Neural progenitor cell (in vitro differentiated cells): Measurements from ENCODE around the gene CD2BP2. TPM values are rescaled to one million over a fixed set of nuclear protein-coding genes. Genes with fewer than 3 reads are reported as not detected.
"Not testable (repeated sequence)": the region's sequence is repeated elsewhere in the genome, so short reads cannot be mapped to it uniquely, and the experiment has no call there.

Source experiments
- DNase-seq: peaks from one replicate; pipeline ENCODE4 v3.0.0-alpha.2; 2016; ENCODE audit warnings: low spot score
- H2AFZ ChIP-seq: fragments of 200-600 bp; sonication (generic); replicated peaks from 2 replicates; pipeline ENCODE4 v1.6.1; 2016; ENCODE audit warnings: antibody characterized with exemption
- H3F3A ChIP-seq: fragments of 200-600 bp; sonication (generic); 2 replicates; pipeline ENCODE4 v1.6.1; 2016; ENCODE audit warnings: antibody characterized with exemption, low read depth
- H3K27ac ChIP-seq: fragments of 200-600 bp; sonication (generic); 2 replicates; pipeline ENCODE4 v1.5.1; 2016; ENCODE audit warnings: mild to moderate bottlenecking
- H3K27me3 ChIP-seq: fragments of 200-600 bp; sonication (generic); 2 replicates; pipeline ENCODE4 v1.6.1; 2016; ENCODE audit warnings: mild to moderate bottlenecking, moderate library complexity
- H3K36me3 ChIP-seq: fragments of 200-600 bp; sonication (generic); 2 replicates; pipeline ENCODE4 v1.5.1; 2016
- H3K4me1 ChIP-seq: fragments of 200-600 bp; sonication (generic); 2 replicates; pipeline ENCODE4 v1.6.1; 2016; ENCODE audit warnings: mixed run types
- H3K4me2 ChIP-seq: fragments of 200-600 bp; sonication (generic); 2 replicates; pipeline ENCODE4 v1.6.1; 2016
- H3K4me3 ChIP-seq: fragments of 200-600 bp; sonication (generic); 2 replicates; pipeline ENCODE4 v1.5.1; 2016
- H3K79me2 ChIP-seq: fragments of 200-600 bp; sonication (generic); 2 replicates; pipeline ENCODE4 v1.6.1; 2016; ENCODE audit warnings: low read depth
- H3K9ac ChIP-seq: fragments of 200-600 bp; sonication (generic); 2 replicates; pipeline ENCODE4 v1.6.1; 2016
- H3K9me3 ChIP-seq: fragments of 200-600 bp; sonication (generic); 2 replicates; pipeline ENCODE4 v1.5.1; 2016; ENCODE audit warnings: low read depth
- H4K20me1 ChIP-seq: fragments of 200-600 bp; sonication (generic); 2 replicates; pipeline ENCODE4 v1.6.1; 2016; ENCODE audit warnings: low read depth
- H3K27ac Mint-ChIP-seq: 3 replicates; pipeline ENCODE4 v1.8.0; 2021; ENCODE audit warnings: mixed read lengths
- H3K27me3 Mint-ChIP-seq: 2 replicates; pipeline ENCODE4 v1.8.0; 2022; ENCODE audit warnings: low read depth, mild to moderate bottlenecking, inconsistent platforms, moderate library complexity, mixed read lengths; ENCODE audit not compliant: insufficient read depth
- H3K36me3 Mint-ChIP-seq: 3 replicates; pipeline ENCODE4 v1.8.0; 2021; ENCODE audit warnings: mixed read lengths
- H3K4me1 Mint-ChIP-seq: 3 replicates; pipeline ENCODE4 v1.8.0; 2021; ENCODE audit warnings: mixed read lengths
- H3K4me3 Mint-ChIP-seq: 3 replicates; pipeline ENCODE4 v1.8.0; 2021; ENCODE audit warnings: mild to moderate bottlenecking, moderate library complexity, mixed read lengths
- H3K9me3 Mint-ChIP-seq: 3 replicates; pipeline ENCODE4 v1.8.0; 2020; ENCODE audit warnings: mixed read lengths
- CTCF ChIP-seq: fragments of 200-600 bp; sonication (generic); IDR thresholded peaks from 2 replicates; pipeline ENCODE4 v1.5.1; 2017; ENCODE audit warnings: antibody characterized with exemption, mild to moderate bottlenecking
- EZH2 ChIP-seq: fragments of 200-600 bp; sonication (generic); IDR thresholded peaks from 2 replicates; pipeline ENCODE4 v1.6.1; 2017; ENCODE audit warnings: antibody characterized with exemption, mild to moderate bottlenecking, moderate library complexity
- EZH2phosphoT487 ChIP-seq: fragments of 200-600 bp; sonication (generic); IDR thresholded peaks from 2 replicates; pipeline ENCODE4 v1.6.1; 2017; ENCODE audit warnings: antibody characterized with exemption
- total RNA-seq: library from RNA; depleted of rRNA; stranded (reverse); fragments of >200 nt; gene quantifications from 2 replicates; pipeline ENCODE4 v1.2.3, GENCODE V29; 2015; ENCODE audit warnings: low replicate concordance

Gene CD2BP2
- total RNA-seq, 1 donor from 2014 or later, result 30.4 TPM

- H3K27ac Mint-ChIP-seq, result no peak overlapping the region
- H2AFZ ChIP-seq, result no peak overlapping the region
Observed at GRCh38 chr16:30340621-30341020, 14.5 kb downstream of the CD2BP2 start.

GRCh38 chr16:30338715-30339114 is 16.4 kb downstream of the CD2BP2 start:
- not testable (repeated sequence) for H3K9ac ChIP-seq, H3K4me1 Mint-ChIP-seq, H3K4me3 ChIP-seq, H3K27ac Mint-ChIP-seq, H3K27me3 Mint-ChIP-seq, H3K9me3 Mint-ChIP-seq, H3K9me3 ChIP-seq, H3K36me3 ChIP-seq, H3K4me3 Mint-ChIP-seq, H4K20me1 ChIP-seq, H3K36me3 Mint-ChIP-seq, H3K4me2 ChIP-seq, H3K27ac ChIP-seq, DNase-seq, H3F3A ChIP-seq, H3K27me3 ChIP-seq, H3K79me2 ChIP-seq, H2AFZ ChIP-seq, H3K4me1 ChIP-seq

More at GRCh38 chr16:30340621-30341020, 14.5 kb downstream of the CD2BP2 start:
- H3K4me3 ChIP-seq, result no peak overlapping the region
- Mint-ChIP-seq H3K4me3 (no peak overlapping the region), H3K36me3 (no peaks in the 10 kb centered on the region), H3K4me1 (peaks cover 4% of the 10 kb centered on the region), H3K27me3 (peaks cover 6% of the 10 kb centered on the region), H3K9me3 (no peaks in the 10 kb centered on the region)
- H3K9ac ChIP-seq, result no peak overlapping the region
- H3K9me3 ChIP-seq, result no peaks in the 10 kb centered on the region
- no peaks in the 10 kb centered on the region for H3K79me2 ChIP-seq
- no peaks in the 10 kb centered on the region for H4K20me1 ChIP-seq
- no peaks in the 10 kb centered on the region for H3K4me1 ChIP-seq
- H3K27ac ChIP-seq, result no peak overlapping the region
- no peaks in the 10 kb centered on the region for H3K36me3 ChIP-seq
- no peak for DNase-seq
- no peaks in the 10 kb centered on the region for H3K27me3 ChIP-seq
- H3F3A ChIP-seq, result peaks cover 5% of the 10 kb centered on the region
- TF ChIP-seq CTCF (no peak), EZH2 (no peak), EZH2phosphoT487 (no peak)
- H3K4me2 ChIP-seq, result no peak overlapping the region

DNA sequence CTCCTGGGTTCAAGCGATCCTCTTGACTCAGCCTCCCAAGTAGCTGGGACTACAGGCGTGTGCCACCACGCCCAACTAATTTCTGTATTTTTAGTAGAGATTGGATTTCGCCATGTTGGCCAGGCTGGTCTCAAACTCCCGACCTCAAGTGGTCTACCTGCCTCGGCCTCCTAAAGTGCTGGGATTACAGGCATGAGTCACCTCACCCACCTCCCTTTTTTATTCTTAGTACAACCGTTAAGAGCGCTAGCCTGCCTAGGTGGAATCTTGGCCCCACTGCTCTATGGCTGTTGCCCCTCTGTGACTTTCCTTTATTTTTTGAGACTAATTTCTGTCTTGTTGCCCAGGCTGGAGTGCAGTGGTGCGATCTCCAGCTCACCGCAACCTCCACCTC is 17.1 kb downstream of the CD2BP2 start:
- not testable (repeated sequence) for H3K27me3 Mint-ChIP-seq, H3K4me3 Mint-ChIP-seq, H3K4me2 ChIP-seq, H3K36me3 ChIP-seq, H2AFZ ChIP-seq, H3K4me1 ChIP-seq, H3K36me3 Mint-ChIP-seq, H3K27ac ChIP-seq, H3K27ac Mint-ChIP-seq, H4K20me1 ChIP-seq, H3K9me3 ChIP-seq, H3F3A ChIP-seq, H3K9me3 Mint-ChIP-seq, H3K9ac ChIP-seq, H3K27me3 ChIP-seq, H3K4me3 ChIP-seq, DNase-seq
- peaks cover 10% of the 10 kb centered on the region for H3K4me1 Mint-ChIP-seq
- H3K79me2 ChIP-seq, result peaks cover 14% of the 10 kb centered on the region

DNA sequence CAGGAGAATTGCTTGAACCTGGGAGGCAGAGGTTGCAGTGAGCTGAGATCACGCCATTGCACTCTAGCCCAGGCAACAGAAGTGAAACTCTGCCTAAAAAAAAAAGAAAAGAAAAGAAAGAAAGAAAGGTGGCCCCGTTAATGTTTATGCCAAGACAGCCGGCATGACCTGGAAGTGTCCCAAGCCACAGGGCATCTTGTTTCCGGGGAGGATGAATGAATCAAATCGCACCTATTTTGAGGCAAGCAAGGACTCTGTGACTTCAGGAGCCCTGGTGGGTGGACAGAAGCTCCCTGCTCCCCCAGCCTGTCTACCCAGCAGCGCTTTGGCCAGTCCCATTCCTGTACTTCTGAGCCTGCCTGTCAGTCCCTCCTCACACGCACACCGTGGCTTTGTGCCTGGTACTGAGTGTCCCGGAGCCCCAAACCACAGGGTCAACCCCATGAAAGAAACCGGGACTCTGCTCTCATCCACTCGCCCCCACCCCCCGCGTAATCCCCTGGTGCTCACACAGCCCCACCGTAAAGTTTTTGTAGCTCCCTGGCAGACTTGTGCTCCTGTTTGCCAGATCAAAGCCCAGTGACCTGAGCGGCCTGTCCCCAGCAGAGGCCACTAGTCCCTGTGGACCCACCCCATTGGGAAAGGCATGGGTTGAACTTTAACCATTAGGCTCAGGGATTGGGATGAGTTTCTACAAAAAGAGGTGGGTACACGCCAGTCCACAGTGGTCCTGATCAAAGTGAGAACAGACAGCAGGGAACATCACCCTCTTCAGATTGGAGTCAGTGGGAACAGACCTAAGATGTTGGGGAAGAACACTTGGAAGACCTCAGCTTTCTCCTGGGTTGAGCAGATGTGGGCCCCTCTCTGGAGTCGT is 19.3 kb downstream of the CD2BP2 start:
- no peaks in the 10 kb centered on the region for H3K36me3 ChIP-seq
- peaks cover 8% of the 10 kb centered on the region for H3F3A ChIP-seq
- Mint-ChIP-seq H3K4me1 (peaks cover 13% of the 10 kb centered on the region), H3K4me3 (peak overlapping the region; percentile 81), H3K27me3 (peaks cover 8% of the 10 kb centered on the region), H3K9me3 (no peaks in the 10 kb centered on the region), H3K36me3 (peaks cover 2% of the 10 kb centered on the region), H3K27ac (peak overlapping the region; percentile 66)
- no peak overlapping the region for H2AFZ ChIP-seq
- TF ChIP-seq EZH2, result no peak
- TF ChIP-seq EZH2phosphoT487, result no peak
- no peak for TF ChIP-seq CTCF
- DNase-seq, result no peak
- H3K27me3 ChIP-seq, result no peaks in the 10 kb centered on the region
- H3K4me3 ChIP-seq, result peak overlapping the region; percentile 88
- H3K27ac ChIP-seq, result no peak overlapping the region
- H3K9ac ChIP-seq, result no peak overlapping the region
- peaks cover 34% of the 10 kb centered on the region for H3K79me2 ChIP-seq
- H3K4me2 ChIP-seq, result peak overlapping the region; percentile 39
- no peaks in the 10 kb centered on the region for H3K4me1 ChIP-seq
- no peaks in the 10 kb centered on the region for H4K20me1 ChIP-seq
- no peaks in the 10 kb centered on the region for H3K9me3 ChIP-seq

GRCh38 chr16:30335028-30335597 is 20.0 kb downstream of the CD2BP2 start:
- H3K36me3 Mint-ChIP-seq, H3K27me3 Mint-ChIP-seq, H4K20me1 ChIP-seq, H3K4me1 ChIP-seq, H3K27ac Mint-ChIP-seq, H3K9me3 ChIP-seq, H3K36me3 ChIP-seq, H3K9me3 Mint-ChIP-seq, H3K27me3 ChIP-seq, H3F3A ChIP-seq: not testable (repeated sequence)
- H3K4me3 ChIP-seq, result peak overlapping the region; percentile 88
- H3K4me2 ChIP-seq, result peak overlapping the region; percentile 71
- Mint-ChIP-seq H3K4me1 (peaks cover 13% of the 10 kb centered on the region), H3K4me3 (peak overlapping the region; percentile 81)
- peak; percentile 92 for DNase-seq
- peak overlapping the region; percentile 95 for H3K27ac ChIP-seq
- peak overlapping the region; percentile 89 for H2AFZ ChIP-seq
- H3K9ac ChIP-seq, result peak overlapping the region; percentile 66
- peaks cover 42% of the 10 kb centered on the region for H3K79me2 ChIP-seq

- peak overlapping the region; percentile 99 for H3K4me3 Mint-ChIP-seq
- not testable (repeated sequence) for H3K9me3 Mint-ChIP-seq, H3K4me1 ChIP-seq, H3K9ac ChIP-seq, H3K27me3 ChIP-seq, H3F3A ChIP-seq, H3K9me3 ChIP-seq, H4K20me1 ChIP-seq, H3K36me3 ChIP-seq, H3K36me3 Mint-ChIP-seq, H3K27me3 Mint-ChIP-seq
- peak overlapping the region; percentile 71 for H3K4me2 ChIP-seq
- peaks cover 13% of the 10 kb centered on the region for H3K4me1 Mint-ChIP-seq
- H3K27ac Mint-ChIP-seq, result peak overlapping the region; percentile 99
- peak overlapping the region; percentile 88 for H3K4me3 ChIP-seq
- peak overlapping the region; percentile 89 for H2AFZ ChIP-seq
- peak; percentile 91 for DNase-seq
- H3K79me2 ChIP-seq, result peaks cover 48% of the 10 kb centered on the region
- H3K27ac ChIP-seq, result peak overlapping the region; percentile 95
Observed at GRCh38 chr16:30334473-30334989, 20.6 kb downstream of the CD2BP2 start.
